NCI-H146 treated with DMSO at 0.1 percent for 48 hours (cell line): ENCODE measurements around the gene PARPBP.
"Not testable (repeated sequence)": the region's sequence is repeated elsewhere in the genome, so short reads cannot be mapped to it uniquely, and the experiment has no call there.

Experiments
- DNase-seq: peaks from one replicate; lab custom pipeline; 2025; ENCODE audit not compliant: unreplicated experiment; lab: John Stamatoyannopoulos, UW

The PARPBP gene, protein sequence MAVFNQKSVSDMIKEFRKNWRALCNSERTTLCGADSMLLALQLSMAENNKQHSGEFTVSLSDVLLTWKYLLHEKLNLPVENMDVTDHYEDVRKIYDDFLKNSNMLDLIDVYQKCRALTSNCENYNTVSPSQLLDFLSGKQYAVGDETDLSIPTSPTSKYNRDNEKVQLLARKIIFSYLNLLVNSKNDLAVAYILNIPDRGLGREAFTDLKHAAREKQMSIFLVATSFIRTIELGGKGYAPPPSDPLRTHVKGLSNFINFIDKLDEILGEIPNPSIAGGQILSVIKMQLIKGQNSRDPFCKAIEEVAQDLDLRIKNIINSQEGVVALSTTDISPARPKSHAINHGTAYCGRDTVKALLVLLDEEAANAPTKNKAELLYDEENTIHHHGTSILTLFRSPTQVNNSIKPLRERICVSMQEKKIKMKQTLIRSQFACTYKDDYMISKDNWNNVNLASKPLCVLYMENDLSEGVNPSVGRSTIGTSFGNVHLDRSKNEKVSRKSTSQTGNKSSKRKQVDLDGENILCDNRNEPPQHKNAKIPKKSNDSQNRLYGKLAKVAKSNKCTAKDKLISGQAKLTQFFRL

DNA sequence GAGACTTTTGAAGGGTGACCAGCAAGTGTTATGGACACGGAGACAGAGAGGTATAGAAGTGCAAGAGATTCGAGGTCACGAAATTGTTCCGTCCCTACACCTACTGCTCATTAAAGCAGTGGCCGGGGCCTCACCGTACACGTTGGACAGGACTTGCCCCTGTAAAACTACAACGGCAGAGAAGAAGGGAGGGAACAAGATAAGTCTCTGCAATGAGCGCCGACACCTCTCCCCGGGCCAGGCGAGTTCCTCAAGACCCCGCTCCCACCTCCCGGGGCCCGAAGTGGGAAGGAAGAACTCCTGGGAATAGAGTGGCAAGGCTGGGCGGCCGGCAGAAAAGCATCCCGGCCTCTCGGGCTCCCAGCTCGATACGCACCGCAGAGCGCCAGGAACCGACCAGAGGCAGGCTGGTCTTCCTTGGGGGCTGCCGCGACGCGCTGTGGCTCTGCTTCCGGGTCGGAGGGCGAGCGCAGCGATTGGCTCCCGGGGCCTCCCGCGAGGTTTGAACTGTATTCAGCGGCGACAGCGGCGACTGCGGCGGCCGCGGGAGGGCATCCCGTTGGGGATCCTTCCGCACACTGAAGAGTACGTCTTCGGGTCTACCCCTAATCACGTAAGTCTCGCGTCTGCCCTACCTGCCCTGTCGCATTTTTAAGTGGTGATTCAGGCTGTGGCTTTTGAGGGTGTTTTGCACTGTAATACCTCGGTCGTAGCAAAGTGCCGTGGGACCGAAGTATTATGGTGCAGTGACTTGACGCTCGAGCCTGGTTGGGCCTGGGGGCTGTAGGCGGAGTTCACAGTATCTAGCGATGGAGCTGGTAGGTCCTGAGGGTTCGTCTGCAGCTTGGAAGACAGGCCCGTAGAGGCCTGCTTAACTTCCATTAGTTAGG lies at the start of gene PARPBP, which contains the start of gene NUP37:
TSS of gene PARPBP (plus strand) at position 510 of the 890 bp plus-strand sequence. CDS start 3,706 bp downstream, outside the sequence.
TSS of gene NUP37 (minus strand) at position 441 of the 890 bp plus-strand sequence. CDS start 1,596 bp downstream, outside the sequence.
- DNase-seq: peak; percentile 80

DNA sequence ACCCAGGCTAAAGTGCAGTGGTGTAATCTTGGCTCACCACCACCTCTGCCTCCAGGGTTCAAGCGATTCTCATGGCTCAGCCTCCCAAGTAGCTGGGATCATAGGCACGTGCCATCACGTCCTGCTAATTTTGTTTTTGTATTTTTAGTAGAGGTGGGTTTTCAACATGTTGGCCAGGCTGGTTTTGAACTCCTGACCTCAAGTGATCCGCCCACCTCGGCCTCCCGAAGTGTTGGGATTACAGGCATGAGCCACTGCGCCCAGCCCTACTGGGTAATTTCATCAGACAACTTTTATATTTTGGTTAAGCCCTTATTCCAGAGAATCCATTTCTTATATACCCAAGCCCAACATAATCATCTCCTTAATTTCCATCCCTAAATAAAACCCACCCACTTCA lies 47.9 kb upstream of the PARPBP start:
- DNase-seq: not testable (repeated sequence)

DNA sequence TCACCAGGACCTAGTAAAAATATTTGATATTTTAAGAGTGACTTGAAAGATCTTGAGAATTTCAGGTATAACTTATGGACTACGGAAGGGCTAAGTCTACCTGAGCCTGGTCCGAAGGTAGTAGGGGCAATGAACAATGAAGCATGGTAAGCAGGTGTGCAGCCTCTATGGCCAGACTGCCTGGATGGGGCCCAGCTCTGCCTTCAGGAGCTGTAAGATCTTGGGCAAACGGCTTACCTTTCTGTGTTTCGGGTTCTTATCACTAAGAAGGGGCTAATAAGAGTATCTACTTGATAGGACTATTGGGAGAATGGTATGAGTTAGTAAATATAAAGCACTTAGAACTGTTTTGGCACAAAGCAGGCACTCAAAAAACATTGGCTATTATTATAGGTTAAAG lies 39.1 kb upstream of the PARPBP start:
- DNase-seq: no peak

DNA sequence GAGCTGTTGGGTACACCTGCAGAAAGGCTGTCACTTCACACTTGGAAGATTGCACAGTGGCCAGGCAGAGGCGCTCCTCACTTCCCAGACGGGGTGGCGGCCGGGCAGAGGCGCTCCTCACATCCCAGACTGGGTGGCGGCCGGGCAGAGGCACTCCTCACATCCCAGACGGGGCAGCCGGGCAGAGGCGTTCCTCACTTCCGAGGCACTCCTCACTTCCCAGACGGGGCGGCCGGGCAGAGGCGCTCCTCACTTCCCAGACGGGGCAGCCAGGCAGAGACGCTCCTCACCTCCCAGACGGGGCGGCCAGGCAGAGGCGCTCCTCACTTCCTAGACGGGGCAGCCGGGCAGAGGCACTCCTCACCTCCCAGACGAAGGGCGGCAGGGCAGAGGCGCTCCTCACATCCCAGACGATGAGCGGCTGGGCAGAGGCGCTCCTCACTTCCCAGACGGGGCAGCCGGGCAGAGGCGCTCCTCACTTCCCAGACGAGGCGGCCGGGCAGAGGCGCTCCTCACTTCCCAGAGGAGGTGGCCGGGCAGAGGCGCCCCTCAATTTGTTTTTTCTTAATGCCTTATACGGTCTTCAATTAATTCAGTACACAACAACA lies 30.7 kb upstream of the PARPBP start:
- DNase-seq: not testable (repeated sequence)

DNA sequence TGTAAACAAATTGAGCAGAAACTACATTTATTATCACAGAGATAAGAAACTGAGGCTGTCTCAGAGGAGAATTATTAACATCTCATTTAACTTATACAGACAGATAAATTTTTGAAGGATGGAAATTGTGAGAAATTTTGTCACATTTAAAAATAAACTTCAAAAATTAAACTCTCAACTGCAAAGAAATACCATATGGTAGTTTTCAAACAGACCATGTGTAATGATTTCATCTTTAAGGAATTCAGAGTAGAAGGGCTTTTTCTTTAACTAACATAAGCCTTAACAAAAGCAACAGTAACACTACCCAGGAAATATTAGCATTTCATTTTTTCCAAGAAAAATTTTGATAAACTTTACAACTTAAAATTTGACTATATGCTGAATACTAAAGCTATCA lies 26.7 kb upstream of the PARPBP start:
- DNase-seq: no peak

DNA sequence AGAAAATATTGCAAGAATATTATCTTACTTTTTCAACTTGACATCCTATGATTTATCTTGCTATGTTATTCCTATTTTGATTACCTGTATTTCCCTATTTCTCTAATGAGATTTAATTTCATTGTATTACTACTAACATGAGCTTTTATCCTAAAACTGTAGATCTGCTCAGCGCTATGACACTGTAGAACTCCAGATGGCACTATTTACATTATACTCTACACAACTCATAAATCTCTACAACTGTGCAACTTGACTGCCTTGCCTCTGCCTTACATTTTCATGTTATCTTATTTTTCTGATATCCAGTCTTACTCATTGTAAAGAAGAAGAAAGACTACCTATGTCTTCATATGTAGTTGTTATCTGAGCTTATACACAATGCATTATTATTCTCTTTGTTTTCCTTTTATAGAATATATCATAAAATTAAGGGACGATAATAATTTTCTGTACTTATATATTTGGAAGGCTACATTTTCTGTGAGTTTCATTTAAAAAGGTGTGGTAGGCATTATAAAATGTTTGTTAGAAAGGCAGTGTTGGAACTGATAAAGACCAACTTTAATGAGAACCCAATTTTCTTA lies 24.2 kb upstream of the PARPBP start:
- peak; percentile 9 for DNase-seq

DNA sequence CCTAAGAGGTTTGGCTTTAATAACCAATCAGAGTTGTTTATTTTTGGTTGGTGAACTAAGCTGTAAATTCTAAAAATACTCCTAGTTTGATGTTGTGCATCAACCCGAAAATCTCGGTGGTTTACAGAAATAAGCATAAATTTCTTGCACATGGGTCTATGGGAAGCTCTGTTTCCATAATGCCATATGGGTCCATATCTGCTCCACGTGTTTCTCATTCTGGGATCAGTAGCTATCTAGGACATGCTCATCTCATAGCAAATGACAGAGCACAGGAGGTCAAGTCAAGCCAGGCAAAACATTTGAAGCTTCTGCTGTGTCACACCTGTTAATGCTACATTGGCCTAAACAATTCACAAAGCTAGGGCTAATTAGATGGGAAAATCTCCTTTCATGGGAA lies 23.1 kb upstream of the PARPBP start:
- DNase-seq: no peak

DNA sequence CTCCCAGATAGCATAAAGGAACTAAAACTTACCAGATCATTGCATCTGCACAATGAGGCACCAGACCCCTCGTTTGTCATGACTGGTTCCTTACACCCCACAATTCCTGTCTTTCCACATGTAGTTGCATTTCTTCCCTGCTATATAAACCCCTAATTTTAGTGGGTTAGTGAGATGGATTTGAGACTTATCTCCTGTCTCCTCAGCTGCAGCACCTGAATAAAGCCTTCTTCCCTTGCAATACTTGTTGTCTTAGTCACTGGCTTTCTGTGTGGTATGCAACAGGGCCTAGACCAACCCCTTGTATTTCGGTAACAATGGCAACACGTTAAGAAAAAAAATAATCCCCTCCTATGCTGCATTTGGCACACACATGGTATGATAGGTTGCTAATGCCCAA lies 13.1 kb upstream of the PARPBP start:
- DNase-seq: no peak

DNA sequence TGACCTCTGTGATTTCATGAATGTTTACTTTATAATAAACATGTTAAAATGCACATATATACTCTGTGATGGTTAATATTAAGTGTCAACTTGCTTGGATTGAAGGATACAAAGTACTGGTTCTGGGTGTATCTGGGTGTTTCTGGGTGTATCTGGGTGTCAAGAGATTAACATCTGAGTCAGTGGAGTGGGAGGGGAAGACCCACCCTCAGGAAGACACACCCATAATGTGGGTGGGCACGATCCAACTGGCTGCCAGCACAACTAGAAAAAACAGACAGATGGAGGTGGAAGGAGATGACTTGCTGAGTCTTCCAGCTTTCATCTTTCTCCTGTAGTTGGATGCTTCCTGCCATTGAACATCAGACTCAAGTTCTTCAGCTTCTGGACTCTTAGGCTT lies 12.0 kb upstream of the PARPBP start:
- DNase-seq: no peak

DNA sequence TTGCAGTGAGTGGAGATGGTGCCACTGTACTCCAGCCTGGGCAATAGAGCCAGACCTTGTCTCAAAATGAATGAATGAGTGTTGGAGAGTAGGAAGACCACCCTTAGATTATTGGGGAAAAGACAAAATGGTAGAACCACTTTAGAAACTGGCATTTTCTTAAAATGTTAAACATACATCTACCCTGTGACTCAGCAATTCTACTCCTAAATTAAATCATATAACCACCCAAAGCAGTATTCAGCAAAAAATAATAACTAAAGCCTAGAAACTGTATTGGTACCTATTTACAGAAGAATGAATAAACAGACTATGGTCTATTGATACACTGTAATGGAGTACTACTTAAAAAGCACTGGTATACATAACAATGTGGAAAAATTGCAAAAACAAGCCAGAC lies 9.2 kb upstream of the PARPBP start:
- no peak for DNase-seq

DNA sequence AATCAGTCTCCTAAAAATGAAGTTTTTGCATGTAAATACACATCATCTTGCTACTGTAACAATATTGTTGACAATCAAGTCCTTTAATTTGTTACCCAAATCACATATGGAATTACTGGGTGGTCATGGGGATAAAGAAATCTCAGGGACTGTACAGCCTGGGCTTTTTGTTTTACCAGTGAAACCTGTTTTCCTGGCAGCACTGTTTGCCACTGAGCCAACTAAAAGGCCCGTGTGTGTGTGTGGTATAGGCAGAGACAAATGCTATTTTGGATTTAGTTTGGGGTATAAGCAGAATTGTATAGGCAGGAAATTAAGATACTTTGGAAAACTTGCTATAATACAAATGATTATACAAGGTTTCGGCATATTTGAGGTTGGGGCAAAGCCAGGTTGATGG lies 5.8 kb upstream of the PARPBP start:
- no peak for DNase-seq

DNA sequence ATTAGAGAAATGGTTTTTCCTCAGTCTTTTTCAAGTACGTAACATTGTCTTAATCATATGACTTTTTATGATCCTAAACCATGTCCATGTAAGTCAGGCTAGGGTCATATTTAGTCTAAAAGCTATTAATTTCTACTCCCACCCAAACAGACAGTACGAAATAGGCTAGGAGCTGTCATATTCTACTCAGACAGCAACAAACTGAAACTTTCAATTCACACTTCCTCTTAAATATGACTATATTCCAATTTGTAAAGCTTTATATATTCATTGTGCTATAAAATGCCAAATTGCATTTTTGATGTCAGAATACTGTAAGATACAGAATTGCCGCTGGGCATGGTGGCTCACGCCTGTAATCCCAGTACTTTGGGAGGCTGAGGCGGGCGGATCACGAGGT lies 3.6 kb upstream of the PARPBP start:
- no peak for DNase-seq

DNA sequence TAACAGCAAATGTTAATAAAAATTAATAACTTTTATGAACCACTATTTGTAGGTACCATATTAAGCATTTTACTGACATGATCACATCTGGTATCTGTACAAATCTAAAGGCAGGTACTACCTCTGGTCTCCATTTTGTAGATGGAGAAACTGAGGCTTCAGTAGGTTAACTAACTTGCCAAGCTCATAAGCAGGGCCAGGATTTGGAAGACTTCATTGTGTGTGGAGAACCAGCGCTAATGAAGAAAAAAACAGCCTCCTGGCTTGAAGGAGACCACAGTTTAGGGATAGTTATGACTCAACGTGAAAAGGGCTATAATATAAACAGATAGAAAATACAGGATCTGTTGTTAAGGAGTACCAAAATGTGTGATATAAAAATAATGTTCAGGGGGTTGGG lies 1.1 kb upstream of the PARPBP start:
- no peak for DNase-seq

DNA sequence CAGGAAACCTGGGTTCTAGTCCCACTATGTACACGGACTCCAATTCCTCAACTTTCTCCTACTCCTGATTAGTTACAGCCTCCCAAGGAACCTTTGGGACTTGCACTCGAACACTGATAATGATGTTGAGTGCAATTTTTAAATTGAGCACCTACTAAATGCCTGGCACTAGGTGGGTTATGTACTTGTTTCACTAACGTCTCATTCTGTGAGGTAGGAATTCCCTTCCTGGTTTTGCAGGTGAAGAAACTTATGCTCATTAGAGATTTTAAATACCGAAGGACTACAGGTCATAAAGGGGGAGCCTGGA lies 536 bp downstream of the PARPBP start:
- no peak for DNase-seq

DNA sequence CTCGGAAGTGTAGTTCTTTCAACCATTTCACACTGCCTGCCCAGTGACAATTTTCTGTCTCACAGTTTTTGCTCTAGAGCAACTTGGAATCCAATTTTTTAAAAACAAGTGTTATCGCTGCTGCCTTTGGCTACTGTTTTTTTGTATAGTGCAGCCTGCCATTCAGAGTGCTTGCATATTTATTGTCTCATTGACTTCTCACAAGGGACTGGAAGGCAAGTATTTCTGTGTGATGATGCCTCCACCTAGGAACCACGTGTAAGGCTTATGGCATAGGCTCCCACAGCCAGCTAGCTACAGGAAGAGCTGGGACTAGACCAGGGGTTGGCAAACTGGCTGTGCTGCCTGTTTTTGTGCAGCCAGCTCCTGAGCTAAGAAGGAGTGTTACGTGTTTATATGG lies 903 bp downstream of the PARPBP start:
- DNase-seq: no peak

DNA sequence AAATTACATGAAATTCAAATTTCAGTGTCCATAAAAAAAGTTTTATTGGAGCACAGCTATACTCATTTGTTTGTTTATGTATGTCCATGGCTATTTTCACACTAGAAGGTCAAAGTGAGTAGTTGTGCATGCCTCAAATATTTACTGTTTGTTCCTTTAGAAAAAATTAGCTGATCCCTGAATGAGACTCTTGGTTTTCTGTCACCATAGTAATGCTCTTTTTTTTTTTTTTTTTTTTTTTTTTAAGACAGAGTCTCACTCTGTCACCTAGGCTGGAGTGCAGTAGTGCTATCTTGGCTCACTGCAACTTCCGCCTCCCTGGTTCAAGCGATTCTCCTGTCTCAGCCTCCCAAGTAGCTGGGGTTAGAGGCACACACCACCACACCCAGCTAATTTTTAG lies 1.3 kb downstream of the PARPBP start:
- not testable (repeated sequence) for DNase-seq

DNA sequence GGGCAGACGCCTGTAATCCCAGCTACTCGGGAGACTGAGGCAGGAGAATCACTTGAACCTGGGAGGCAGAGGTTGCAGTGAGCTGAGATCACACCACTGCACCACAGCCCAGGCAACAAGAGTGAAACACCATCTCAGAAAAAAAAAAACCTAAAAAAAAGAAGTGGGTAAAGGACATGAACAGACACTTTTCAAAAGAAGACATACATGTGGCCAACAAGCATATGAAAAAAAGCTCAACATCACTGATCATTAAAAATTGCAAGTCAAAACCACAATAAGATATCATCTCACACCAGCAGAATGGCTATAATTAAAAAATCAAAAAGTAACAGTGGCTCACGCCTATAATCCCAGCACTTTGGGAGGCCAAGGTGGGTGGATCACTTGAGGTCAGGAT lies 10.7 kb downstream of the PARPBP start:
- not testable (repeated sequence) for DNase-seq

DNA sequence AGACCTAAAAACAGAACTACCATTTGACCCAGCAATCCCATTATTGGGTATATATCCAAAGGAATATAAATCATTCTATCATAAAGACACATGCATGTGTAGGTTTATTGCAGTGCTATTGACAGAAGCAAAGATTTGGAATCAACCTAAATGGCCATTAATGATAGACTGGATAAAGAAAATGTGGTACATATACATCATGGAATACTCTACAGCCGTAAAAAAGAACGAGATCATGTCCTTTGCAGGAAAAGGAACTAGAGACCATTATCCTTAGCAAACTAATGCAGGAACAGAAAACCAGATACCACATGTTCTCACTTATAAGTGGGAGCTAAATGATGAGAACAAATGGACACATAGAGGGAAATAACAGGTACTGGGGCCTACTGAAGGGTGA lies 11.5 kb downstream of the PARPBP start:
- not testable (repeated sequence) for DNase-seq

DNA sequence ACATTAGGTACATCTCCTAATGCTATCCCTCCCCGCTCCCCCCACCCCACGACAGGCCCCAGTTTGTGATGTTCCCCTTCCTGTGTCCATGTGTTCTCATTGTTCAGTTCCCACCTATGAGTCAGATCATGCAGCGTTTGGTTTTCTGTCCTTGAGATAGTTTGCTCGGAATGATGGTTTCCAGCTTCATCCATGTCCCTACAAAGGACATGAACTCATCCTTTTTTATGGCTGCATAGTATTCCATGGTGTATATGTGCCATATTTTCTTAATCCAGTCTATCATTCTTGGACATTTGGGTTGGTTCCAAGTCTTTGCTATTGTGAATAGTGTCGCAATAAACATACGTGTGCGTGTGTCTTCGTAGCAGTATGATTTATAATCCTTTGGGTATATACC lies 17.6 kb downstream of the PARPBP start:
- DNase-seq: not testable (repeated sequence)

DNA sequence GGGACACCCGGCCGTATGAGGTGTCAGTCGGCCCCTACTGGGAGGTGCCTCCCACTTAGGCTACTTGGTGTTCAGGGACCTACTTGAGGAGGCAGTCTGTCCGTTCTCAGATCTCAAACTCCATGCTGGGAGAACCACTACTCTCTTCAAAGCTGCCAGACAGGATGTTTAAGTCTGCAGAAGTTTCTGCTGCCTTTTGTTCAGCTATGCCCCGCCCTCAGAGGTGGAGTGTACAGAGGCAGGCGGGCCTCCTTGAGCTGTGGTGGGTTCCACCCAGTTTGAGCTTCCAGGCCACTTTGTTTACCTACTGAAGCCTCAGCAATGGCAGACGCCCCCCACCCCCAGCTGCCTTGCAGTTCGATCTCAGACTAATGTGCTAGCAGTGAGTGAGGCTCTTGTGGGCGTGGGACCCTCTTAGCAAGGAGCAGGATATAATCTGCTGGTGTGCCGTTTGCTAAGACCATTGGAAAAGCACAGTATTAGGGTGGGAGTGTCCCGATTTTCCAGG lies 22.9 kb downstream of the PARPBP start:
- DNase-seq: not testable (repeated sequence)

DNA sequence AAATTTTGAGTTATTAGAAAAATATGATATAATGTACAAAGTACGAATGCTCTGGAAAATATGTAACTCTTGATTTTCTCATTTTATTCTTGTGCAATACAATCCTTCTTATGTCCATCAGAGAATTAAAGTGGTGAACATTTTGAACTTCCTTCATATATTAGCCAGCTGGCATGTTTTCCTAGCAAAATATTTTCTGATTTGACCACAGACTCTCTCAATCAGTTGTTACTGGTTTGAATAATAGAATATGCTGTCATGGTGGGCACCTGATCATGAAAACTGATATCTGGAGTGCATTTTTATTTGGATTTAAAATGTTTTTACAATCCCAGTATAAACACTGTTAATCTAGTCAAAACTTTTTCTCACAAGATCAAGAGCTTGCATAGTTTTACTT lies 24.2 kb downstream of the PARPBP start:
- no peak for DNase-seq
